ENCODE results near the gene SPEG.

The SPEG gene

GRCh38 chr2:219453671-219454590 lies 19.3 kb downstream of the SPEG start:
- Histone ChIP-seq H2AFZ (ENCODE audit: low read depth, low read length) (no peak overlapping the region), H3K36me3 (replicated peaks; ENCODE audit: low read depth, low read length) (no peaks in the 10 kb centered on the region), H3K4me1 (ENCODE audit: low read length) (peaks cover 7% of the 10 kb centered on the region), H3K9ac (ENCODE audit: low read length) (no peak overlapping the region), H3K4me3 (ENCODE audit: low read length) (no peak overlapping the region), H3K27me3 (ENCODE audit: low read depth, low read length) (no peaks in the 10 kb centered on the region), H3K4me2 (ENCODE audit: low read length) (no peak overlapping the region), H3K27ac (ENCODE audit: low read length) (no peak overlapping the region), H4K20me1 (ENCODE audit: insufficient read depth, low read length) (no peaks in the 10 kb centered on the region), H3K9me3 (ENCODE audit: insufficient read depth, low read length) (no peaks in the 10 kb centered on the region), H3K79me2 (ENCODE audit: low read length) (no peaks in the 10 kb centered on the region)
- TF ChIP-seq CTCF (IDR thresholded peaks at IDR 0.05; ENCODE audit: low read depth, low read length) (no peak), EZH2phosphoT487 (IDR thresholded peaks at IDR 0.05; ENCODE audit: low read depth) (no peak)

DNA sequence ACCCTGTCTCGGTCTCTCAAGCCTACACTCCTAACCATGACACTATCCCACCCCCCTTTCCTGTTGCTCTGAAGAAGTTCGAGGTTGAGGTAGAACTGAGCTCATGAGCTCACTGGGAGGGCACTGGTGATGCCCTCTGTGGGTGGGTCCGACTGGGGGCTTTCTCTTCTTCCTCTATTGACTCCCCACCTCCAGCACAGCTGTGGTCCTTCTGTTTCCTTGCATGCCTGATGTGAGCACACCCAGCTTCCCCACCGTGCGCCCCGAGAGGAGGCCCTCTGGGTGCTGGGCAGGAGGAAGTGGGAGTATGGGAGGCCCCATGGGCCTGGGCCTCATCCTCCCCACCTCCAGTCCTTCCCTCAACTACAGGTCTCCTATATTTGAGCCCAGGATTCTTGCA lies 20.9 kb downstream of the SPEG start:
- peaks cover 7% of the 10 kb centered on the region for H3K4me1 ChIP-seq (ENCODE audit: low read length)
- no peak overlapping the region for H3K27ac ChIP-seq (ENCODE audit: low read length)
- H2AFZ ChIP-seq (ENCODE audit: low read depth, low read length): no peak overlapping the region
- H3K36me3 ChIP-seq (replicated peaks; ENCODE audit: low read depth, low read length): no peaks in the 10 kb centered on the region
- H3K79me2 ChIP-seq (ENCODE audit: low read length): no peaks in the 10 kb centered on the region
- 0 out of 2 replicates have a peak overlapping the region, but pooled peaks have one; percentile 1 for H3K4me2 ChIP-seq (ENCODE audit: low read length)
- H3K9ac ChIP-seq (ENCODE audit: low read length): no peak overlapping the region
- no peaks in the 10 kb centered on the region for H3K9me3 ChIP-seq (ENCODE audit: insufficient read depth, low read length)
- no peak overlapping the region for H3K4me3 ChIP-seq (ENCODE audit: low read length)
- no peak for TF ChIP-seq CTCF (IDR thresholded peaks at IDR 0.05; ENCODE audit: low read depth, low read length)
- no peak for TF ChIP-seq EZH2phosphoT487 (IDR thresholded peaks at IDR 0.05; ENCODE audit: low read depth)
- no peaks in the 10 kb centered on the region for H3K27me3 ChIP-seq (ENCODE audit: low read depth, low read length)
- no peaks in the 10 kb centered on the region for H4K20me1 ChIP-seq (ENCODE audit: insufficient read depth, low read length)

- Histone ChIP-seq H4K20me1 (ENCODE audit: insufficient read depth, low read length) (no peaks in the 10 kb centered on the region), H3K9me3 (ENCODE audit: insufficient read depth, low read length) (no peaks in the 10 kb centered on the region), H3K27ac (ENCODE audit: low read length) (no peak overlapping the region), H3K36me3 (replicated peaks; ENCODE audit: low read depth, low read length) (no peaks in the 10 kb centered on the region), H3K9ac (ENCODE audit: low read length) (no peak overlapping the region), H3K79me2 (ENCODE audit: low read length) (no peaks in the 10 kb centered on the region), H3K27me3 (ENCODE audit: low read depth, low read length) (no peaks in the 10 kb centered on the region), H3K4me3 (ENCODE audit: low read length) (0 out of 2 replicates have a peak overlapping the region, but pooled peaks have one; percentile 16), H2AFZ (ENCODE audit: low read depth, low read length) (no peak overlapping the region), H3K4me1 (ENCODE audit: low read length) (peaks cover 7% of the 10 kb centered on the region), H3K4me2 (ENCODE audit: low read length) (peak overlapping the region; percentile 20; the same call in 1 of the 2 replicates)
- TF ChIP-seq EZH2phosphoT487 (IDR thresholded peaks at IDR 0.05; ENCODE audit: low read depth) (no peak), CTCF (IDR thresholded peaks at IDR 0.05; ENCODE audit: low read depth, low read length) (peak; percentile 34)
Measured at GRCh38 chr2:219457784-219458369, 23.2 kb downstream of the SPEG start.

- Histone ChIP-seq H3K9ac (ENCODE audit: low read length) (no peak overlapping the region), H3K4me1 (ENCODE audit: low read length) (peaks cover 7% of the 10 kb centered on the region), H2AFZ (ENCODE audit: low read depth, low read length) (no peak overlapping the region)
Measured at GRCh38 chr2:219458996-219459395, 24.4 kb downstream of the SPEG start.

More at GRCh38 chr2:219458996-219459395, 24.4 kb downstream of the SPEG start:
- Histone ChIP-seq H3K27me3 (ENCODE audit: low read depth, low read length) (no peaks in the 10 kb centered on the region), H3K4me3 (ENCODE audit: low read length) (no peak overlapping the region), H3K79me2 (ENCODE audit: low read length) (no peaks in the 10 kb centered on the region), H4K20me1 (ENCODE audit: insufficient read depth, low read length) (no peaks in the 10 kb centered on the region), H3K9me3 (ENCODE audit: insufficient read depth, low read length) (no peaks in the 10 kb centered on the region), H3K36me3 (replicated peaks; ENCODE audit: low read depth, low read length) (no peaks in the 10 kb centered on the region), H3K4me2 (ENCODE audit: low read length) (no peak overlapping the region), H3K27ac (ENCODE audit: low read length) (no peak overlapping the region)
- TF ChIP-seq CTCF (IDR thresholded peaks at IDR 0.05; ENCODE audit: low read depth, low read length) (no peak), EZH2phosphoT487 (IDR thresholded peaks at IDR 0.05; ENCODE audit: low read depth) (no peak)

All from OCI-LY3 (cell line).